GM12864 (cell line): Measurements from ENCODE around the gene ELP5.
A peak's percentile ranks its signal among the peaks of the same experiment; 100 is the strongest.

Experiments
- DNase-seq: peaks from one replicate; pipeline ENCODE4 v3.0.0-alpha.2; 2011; ENCODE audit warnings: low read depth
- H3K4me3 ChIP-seq: 2 replicates; pipeline ENCODE4 v1.5.1; 2011; ENCODE audit warnings: mild to moderate bottlenecking, low read depth, low read length, control low read depth
- TF ChIP-seq, protein P1 (sequence below): IDR thresholded peaks from 2 replicates; pipeline ENCODE4 v1.5.1; 2011; ENCODE audit warnings: low read depth, mild to moderate bottlenecking, moderate library complexity, low read length, control low read depth, inconsistent platforms; ENCODE audit errors: missing control alignments

The ELP5 gene

GRCh38 chr17:7219812-7220592 lies 32.0 kb upstream of the ELP5 start, which contains the start of the genes ACADVL and DLG4:
Gene ACADVL (plus strand): TSS chr17:7219938. CDS start chr17:7219985, 47 bp downstream.
Gene DLG4 (minus strand): TSS chr17:7219836.
- TF ChIP-seq, protein P1, sequence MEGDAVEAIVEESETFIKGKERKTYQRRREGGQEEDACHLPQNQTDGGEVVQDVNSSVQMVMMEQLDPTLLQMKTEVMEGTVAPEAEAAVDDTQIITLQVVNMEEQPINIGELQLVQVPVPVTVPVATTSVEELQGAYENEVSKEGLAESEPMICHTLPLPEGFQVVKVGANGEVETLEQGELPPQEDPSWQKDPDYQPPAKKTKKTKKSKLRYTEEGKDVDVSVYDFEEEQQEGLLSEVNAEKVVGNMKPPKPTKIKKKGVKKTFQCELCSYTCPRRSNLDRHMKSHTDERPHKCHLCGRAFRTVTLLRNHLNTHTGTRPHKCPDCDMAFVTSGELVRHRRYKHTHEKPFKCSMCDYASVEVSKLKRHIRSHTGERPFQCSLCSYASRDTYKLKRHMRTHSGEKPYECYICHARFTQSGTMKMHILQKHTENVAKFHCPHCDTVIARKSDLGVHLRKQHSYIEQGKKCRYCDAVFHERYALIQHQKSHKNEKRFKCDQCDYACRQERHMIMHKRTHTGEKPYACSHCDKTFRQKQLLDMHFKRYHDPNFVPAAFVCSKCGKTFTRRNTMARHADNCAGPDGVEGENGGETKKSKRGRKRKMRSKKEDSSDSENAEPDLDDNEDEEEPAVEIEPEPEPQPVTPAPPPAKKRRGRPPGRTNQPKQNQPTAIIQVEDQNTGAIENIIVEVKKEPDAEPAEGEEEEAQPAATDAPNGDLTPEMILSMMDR: no peak
- peak within 1 kb of the TSS; percentile 96 for H3K4me3 ChIP-seq
- DNase-seq: no peak

DNA sequence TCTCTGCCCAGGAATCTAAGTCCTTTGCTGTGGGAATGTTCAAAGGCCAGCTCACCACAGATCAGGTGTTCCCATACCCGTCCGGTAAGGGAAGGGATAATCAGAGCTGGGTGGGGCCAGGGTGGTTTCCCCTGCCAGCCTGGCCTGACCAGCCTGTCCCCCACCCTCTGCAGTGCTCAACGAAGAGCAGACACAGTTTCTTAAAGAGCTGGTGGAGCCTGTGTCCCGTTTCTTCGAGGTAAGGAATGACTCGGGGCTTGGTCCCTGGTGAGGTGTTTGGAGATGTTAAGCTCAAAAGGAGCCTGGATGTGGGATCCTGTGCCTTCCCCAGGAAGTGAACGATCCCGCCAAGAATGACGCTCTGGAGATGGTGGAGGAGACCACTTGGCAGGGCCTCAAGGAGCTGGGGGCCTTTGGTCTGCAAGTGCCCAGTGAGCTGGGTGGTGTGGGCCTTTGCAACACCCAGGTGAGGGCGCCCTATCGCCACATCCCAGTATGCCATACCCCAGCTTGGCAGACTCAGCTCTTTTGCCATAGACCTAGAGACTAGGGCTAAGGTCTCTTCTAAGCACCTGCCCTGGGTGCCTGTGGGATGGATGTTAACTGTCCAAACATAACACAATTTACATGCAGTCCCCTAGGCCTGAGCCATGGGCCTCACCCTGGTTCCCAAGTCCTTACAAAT lies 31.3 kb upstream of the ELP5 start:
- TF ChIP-seq, protein P1: peak; percentile 68
- DNase-seq: no peak
- peak overlapping the region; percentile 96 for H3K4me3 ChIP-seq

GRCh38 chr17:7221278-7222092 lies 30.5 kb upstream of the ELP5 start:
- TF ChIP-seq, protein P1: no peak
- H3K4me3 ChIP-seq: no peak overlapping the region
- DNase-seq: no peak

GRCh38 chr17:7222093-7222971 lies 29.7 kb upstream of the ELP5 start:
- DNase-seq: no peak
- no peak overlapping the region for H3K4me3 ChIP-seq
- TF ChIP-seq, protein P1: no peak

- H3K4me3 ChIP-seq: no peak overlapping the region
- TF ChIP-seq, protein P1: no peak
- DNase-seq: no peak
Observed at GRCh38 chr17:7222972-7223292, 29.1 kb upstream of the ELP5 start.

GRCh38 chr17:7223375-7223774 lies 28.6 kb upstream of the ELP5 start:
- no peak overlapping the region for H3K4me3 ChIP-seq
- DNase-seq: no peak
- TF ChIP-seq, protein P1: no peak
